C4-2B (cell line): ENCODE measurements around the gene KIF14.

ENCODE experiments used
- H3K27ac ChIP-seq: fragments of 450-650 bp; 2 replicates; pipeline ENCODE4 v1.5.1; 2017
- ZFX ChIP-seq: fragments of 450-650 bp; IDR thresholded peaks from 2 replicates; pipeline ENCODE4 v1.6.1; 2017
- TF ChIP-seq, protein P1 (sequence below): fragments of 450-650 bp; conservative IDR thresholded peaks from 2 replicates; pipeline ENCODE4 v1.5.1; 2017; ENCODE audit warnings: mild to moderate bottlenecking

The KIF14 gene, protein sequence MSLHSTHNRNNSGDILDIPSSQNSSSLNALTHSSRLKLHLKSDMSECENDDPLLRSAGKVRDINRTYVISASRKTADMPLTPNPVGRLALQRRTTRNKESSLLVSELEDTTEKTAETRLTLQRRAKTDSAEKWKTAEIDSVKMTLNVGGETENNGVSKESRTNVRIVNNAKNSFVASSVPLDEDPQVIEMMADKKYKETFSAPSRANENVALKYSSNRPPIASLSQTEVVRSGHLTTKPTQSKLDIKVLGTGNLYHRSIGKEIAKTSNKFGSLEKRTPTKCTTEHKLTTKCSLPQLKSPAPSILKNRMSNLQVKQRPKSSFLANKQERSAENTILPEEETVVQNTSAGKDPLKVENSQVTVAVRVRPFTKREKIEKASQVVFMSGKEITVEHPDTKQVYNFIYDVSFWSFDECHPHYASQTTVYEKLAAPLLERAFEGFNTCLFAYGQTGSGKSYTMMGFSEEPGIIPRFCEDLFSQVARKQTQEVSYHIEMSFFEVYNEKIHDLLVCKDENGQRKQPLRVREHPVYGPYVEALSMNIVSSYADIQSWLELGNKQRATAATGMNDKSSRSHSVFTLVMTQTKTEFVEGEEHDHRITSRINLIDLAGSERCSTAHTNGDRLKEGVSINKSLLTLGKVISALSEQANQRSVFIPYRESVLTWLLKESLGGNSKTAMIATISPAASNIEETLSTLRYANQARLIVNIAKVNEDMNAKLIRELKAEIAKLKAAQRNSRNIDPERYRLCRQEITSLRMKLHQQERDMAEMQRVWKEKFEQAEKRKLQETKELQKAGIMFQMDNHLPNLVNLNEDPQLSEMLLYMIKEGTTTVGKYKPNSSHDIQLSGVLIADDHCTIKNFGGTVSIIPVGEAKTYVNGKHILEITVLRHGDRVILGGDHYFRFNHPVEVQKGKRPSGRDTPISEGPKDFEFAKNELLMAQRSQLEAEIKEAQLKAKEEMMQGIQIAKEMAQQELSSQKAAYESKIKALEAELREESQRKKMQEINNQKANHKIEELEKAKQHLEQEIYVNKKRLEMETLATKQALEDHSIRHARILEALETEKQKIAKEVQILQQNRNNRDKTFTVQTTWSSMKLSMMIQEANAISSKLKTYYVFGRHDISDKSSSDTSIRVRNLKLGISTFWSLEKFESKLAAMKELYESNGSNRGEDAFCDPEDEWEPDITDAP (N-terminal part only)

DNA sequence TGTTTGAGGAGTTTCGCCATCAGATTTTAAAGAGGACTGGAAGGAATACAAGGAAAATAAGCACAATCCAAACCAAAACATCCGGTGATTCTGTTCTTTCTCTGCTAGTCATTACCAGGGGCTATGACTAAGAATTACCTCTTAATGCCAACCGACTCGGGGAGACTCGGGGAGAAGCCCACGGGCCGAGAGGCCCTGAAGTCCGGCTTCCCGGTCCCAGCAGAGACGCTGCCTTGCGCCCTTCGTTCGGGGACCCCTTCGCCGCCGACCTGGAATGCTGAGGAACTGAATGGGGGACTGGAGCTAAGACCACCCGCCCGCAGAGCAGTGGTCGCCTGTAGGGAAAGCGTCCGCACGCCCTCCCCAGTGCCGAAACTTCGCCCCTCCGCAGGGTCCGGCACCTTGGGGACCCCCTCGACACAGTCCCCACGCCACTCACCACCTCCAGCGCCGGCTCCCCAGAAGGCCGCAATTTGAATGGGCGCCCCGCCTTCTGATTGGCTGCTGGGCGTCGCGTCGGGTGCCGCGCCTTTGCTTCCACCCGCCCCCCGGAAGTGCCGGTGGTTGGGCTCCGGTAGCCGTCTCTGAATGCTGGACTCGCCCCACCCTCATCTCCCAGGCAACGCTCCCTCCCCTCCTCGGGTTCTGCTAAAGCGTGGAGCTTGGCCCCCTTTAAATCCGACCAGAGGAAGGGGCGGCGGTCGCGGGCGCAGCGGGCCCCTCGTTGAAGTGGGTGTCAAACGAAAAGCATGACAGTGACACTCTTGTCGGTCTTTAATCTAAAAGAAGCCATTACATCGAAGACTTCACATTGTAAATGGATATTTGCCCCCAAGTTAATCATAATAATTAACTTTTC is at the start of gene KIF14:
Gene KIF14, minus strand, starts transcription at position 479 of the 859 bp plus-strand sequence. CDS start 2,028 bp downstream, outside the sequence.
- peak within 1 kb of the TSS; percentile 94 for H3K27ac ChIP-seq
- TF ChIP-seq, protein P1, sequence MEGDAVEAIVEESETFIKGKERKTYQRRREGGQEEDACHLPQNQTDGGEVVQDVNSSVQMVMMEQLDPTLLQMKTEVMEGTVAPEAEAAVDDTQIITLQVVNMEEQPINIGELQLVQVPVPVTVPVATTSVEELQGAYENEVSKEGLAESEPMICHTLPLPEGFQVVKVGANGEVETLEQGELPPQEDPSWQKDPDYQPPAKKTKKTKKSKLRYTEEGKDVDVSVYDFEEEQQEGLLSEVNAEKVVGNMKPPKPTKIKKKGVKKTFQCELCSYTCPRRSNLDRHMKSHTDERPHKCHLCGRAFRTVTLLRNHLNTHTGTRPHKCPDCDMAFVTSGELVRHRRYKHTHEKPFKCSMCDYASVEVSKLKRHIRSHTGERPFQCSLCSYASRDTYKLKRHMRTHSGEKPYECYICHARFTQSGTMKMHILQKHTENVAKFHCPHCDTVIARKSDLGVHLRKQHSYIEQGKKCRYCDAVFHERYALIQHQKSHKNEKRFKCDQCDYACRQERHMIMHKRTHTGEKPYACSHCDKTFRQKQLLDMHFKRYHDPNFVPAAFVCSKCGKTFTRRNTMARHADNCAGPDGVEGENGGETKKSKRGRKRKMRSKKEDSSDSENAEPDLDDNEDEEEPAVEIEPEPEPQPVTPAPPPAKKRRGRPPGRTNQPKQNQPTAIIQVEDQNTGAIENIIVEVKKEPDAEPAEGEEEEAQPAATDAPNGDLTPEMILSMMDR, result no peak
- TF ChIP-seq ZFX, result peak; percentile 58; the same call in 1 of the 2 replicates

DNA sequence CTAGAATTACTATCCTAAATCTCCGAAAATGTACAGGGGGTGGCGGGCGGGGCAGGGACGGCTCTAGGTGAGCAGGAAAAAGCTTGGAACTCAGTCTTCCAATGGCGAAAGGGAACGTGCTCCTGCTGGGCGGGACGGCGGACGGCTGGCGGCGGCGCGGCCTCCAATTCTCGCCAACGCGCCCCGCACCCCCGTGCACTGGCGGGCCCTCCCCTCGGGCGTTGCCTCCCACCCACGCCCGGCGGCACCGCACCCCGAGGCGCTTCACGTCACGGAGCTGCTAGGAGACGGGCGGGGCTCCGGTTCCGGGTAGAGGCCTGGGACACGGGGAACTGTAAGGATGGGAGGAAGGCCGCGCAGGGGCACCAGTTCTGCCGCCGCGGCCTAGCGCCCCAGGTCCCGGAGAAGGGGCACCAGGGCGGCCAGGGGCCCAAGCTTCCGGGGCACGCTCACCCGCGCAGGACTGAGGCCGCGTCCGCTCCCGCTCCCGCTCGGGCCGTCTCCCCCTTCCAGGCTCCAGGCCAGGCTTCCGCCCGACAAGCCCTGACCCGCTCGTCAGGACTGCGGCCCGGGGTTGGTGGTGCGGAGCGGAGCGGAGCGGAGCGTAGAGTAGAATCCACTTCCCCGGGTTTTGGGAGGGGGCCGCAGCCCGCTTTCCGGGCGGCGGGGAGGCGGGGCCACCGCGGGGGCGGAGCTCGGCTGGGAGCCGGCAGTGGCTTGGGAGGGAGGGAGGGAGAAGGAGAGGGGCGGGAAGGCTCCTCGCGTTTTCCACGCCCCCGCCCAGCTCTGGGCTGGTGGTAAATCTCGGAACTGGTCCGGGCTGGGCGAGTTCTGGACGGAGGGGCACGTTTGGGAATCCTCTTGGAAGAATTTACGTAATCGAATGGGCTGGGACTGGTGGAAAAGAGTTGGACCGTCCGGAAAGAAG is 49.0 kb upstream of the KIF14 start, which contains the start of gene DDX59:
Gene DDX59, minus strand, starts transcription at position 594 of the 928 bp plus-strand sequence. CDS start 3,167 bp downstream, outside the sequence.
- H3K27ac ChIP-seq, result peak within 1 kb of the TSS; percentile 95
- TF ChIP-seq ZFX, result peak; percentile 99
- TF ChIP-seq, protein P1, result no peak

DNA sequence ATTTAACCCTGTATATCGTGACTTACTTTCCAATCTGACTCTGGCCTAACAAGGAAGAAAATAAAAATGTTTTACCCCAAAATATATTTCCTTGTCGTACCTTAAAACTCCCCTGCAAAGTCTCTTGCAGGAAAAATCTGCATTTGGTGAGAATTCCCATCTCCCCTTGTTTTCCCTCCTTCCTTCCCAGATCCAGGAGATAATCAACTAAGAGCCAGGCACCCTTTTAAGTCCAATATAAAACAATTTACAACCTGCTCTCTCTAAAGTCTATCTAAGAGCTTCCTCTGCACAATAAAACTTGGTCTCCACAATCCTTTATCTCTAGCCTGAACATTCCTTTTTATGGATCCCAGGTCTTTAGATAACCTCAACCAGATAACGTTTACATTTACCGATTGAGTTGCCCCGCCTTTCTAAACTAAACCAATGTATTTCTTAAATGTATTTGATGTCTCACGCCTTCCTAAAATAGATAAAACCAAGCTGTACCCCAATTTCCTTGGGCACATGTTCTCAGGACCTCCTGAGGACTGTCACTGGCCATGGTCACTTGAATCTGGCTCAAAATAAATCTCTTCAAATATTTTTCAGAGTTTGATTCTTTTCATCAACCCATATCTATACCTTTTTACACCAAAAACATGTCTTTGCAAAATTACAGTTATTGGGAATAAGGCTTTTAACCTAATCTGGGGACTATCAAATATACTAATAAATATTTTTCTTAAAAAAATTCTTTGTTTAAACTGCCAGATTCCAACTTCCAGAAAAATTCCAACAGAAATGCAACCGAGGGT is 48.2 kb upstream of the KIF14 start:
- TF ChIP-seq, protein P1, result no peak
- TF ChIP-seq ZFX, result no peak
- peak overlapping the region; percentile 95 for H3K27ac ChIP-seq

DNA sequence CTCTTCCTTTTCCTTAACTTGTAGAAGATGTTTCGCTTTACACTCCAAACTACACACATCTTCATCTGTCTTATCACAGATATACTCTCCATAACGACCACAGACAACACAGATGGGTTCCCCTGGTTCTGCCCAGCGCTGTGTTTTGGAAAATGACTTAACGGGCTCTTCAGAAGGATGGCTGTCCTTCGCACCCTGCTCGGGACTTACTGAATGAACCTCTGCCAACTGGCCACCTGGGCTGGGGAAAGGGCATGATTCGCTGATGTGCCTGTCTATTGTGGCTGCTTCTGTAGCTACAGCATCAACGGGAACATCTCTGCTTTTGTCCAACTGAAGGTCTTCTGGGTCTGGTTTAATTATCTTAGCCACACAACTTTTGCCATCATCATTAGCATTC is 45.8 kb upstream of the KIF14 start:
- no peak overlapping the region for H3K27ac ChIP-seq
- TF ChIP-seq, protein P1, result no peak
- TF ChIP-seq ZFX, result no peak

DNA sequence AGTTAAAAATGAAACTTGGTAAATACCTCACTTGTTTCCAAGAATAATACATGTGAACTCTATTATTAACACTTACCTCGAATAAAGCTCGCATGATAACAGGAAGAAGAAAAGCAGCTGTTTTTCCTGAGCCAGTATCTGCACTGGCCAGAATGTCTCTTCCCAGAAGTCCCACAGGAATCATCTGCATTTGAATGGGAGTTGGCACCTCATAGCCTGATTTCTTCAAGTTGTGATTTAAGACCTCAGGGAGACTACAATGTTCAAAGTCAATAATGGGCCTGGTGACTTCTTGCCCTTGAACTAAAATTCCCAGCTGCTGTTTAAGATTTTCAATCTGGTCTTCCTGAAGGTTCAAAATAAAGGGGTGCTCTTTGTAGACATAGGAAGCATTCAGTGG is 45.3 kb upstream of the KIF14 start:
- H3K27ac ChIP-seq, result no peak overlapping the region
- TF ChIP-seq, protein P1, result no peak
- no peak for TF ChIP-seq ZFX
